HEK293T (cell line): ENCODE measurements around the gene HPCAL1.

ENCODE experiments used
- BHLHE40 ChIP-seq: fragments of 450-650 bp; IDR thresholded peaks from 2 replicates; pipeline ENCODE4 v1.6.1; 2016; ENCODE audit warnings: mild to moderate bottlenecking, moderate library complexity, borderline replicate concordance
- ELF4 ChIP-seq: fragments of 450-650 bp; IDR thresholded peaks from 2 replicates; pipeline ENCODE4 v1.6.1; 2017; ENCODE audit warnings: antibody characterized with exemption
- FOXA1 ChIP-seq: fragments of 450-650 bp; IDR thresholded peaks from 2 replicates; pipeline ENCODE4 v1.6.1; 2016; ENCODE audit warnings: mild to moderate bottlenecking
- FOXK2 ChIP-seq: fragments of 450-650 bp; IDR thresholded peaks from 2 replicates; pipeline ENCODE4 v1.6.1; 2016; ENCODE audit warnings: mild to moderate bottlenecking
- FOXM1 ChIP-seq: fragments of 450-650 bp; IDR thresholded peaks from 2 replicates; pipeline ENCODE4 v1.6.1; 2017; ENCODE audit warnings: mild to moderate bottlenecking, borderline replicate concordance
- HDGF ChIP-seq: fragments of 450-650 bp; IDR thresholded peaks from 2 replicates; pipeline ENCODE4 v1.6.1; 2017; ENCODE audit warnings: antibody characterized with exemption, borderline replicate concordance
- NFRKB ChIP-seq: fragments of 450-650 bp; IDR thresholded peaks from 2 replicates; pipeline ENCODE4 v1.6.1; 2016; ENCODE audit warnings: mild to moderate bottlenecking, moderate library complexity
- SP1 ChIP-seq: fragments of 450-650 bp; IDR thresholded peaks from 2 replicates; pipeline ENCODE4 v1.6.1; 2017
- SUZ12 ChIP-seq: fragments of 450-650 bp; IDR thresholded peaks from 2 replicates; pipeline ENCODE4 v1.6.1; 2016; ENCODE audit warnings: mild to moderate bottlenecking
- TARDBP ChIP-seq: fragments of 450-650 bp; IDR thresholded peaks from 2 replicates; pipeline ENCODE4 v1.6.1; 2016
- ZNF384 ChIP-seq: fragments of 450-650 bp; IDR thresholded peaks from 2 replicates; pipeline ENCODE4 v1.6.1; 2016

GRCh38 chr2:10380048-10380926 lies 77.6 kb downstream of the HPCAL1 start:
- TF ChIP-seq ELF4 = no peak
- TF ChIP-seq NFRKB = no peak
- no peak for TF ChIP-seq HDGF
- TF ChIP-seq ZNF384 = no peak
- TF ChIP-seq SP1 = no peak
- TF ChIP-seq FOXM1 = no peak
- no peak for TF ChIP-seq BHLHE40
- no peak for TF ChIP-seq FOXK2
- no peak for TF ChIP-seq TARDBP
- TF ChIP-seq FOXA1 = no peak
- no peak for TF ChIP-seq SUZ12
